SU-DHL-6 (cell line): ENCODE results near the gene PLCE1.

Experiments used
- CTCF ChIP-seq: fragments of 200-600 bp; sonication (generic); IDR thresholded peaks from one replicate; pipeline ENCODE4 v1.5.1; 2017; ENCODE audit warnings: antibody characterized with exemption, mild to moderate bottlenecking, low read length, moderate library complexity; ENCODE audit not compliant: insufficient read depth, poor library complexity, severe bottlenecking
- EZH2phosphoT487 ChIP-seq: fragments of 200-600 bp; sonication (generic), shearing (Covaris generic); conservative IDR thresholded peaks from 2 replicates; pipeline ENCODE4 v1.6.1; 2018; ENCODE audit warnings: mild to moderate bottlenecking, antibody characterized with exemption, low read length, moderate library complexity, mixed read lengths

- TF ChIP-seq CTCF (no peak), EZH2phosphoT487 (no peak)
These were observed 19.6 kb downstream of the PLCE1 start for GRCh38 chr10:94013331-94013760.
